BLaER1 treated with 17β-estradiol and CSF1 and Interleukin-3, amounts not matched to agents 10 nM and 100 nM (cell line): ENCODE data around the gene SLC27A1.
"Not testable (repeated sequence)": the region's sequence is repeated elsewhere in the genome, so short reads cannot be mapped to it uniquely, and the experiment has no call there.

Source experiments
- H3K27ac ChIP-seq, 11 experiments: shearing (Covaris generic); formaldehyde crosslinking; 2 replicates each; pipeline ENCODE4 v1.8.1; 2022
- H3K27me3 ChIP-seq, 11 experiments: shearing (Covaris generic); formaldehyde crosslinking; 2 replicates each; pipeline ENCODE4 v1.8.1; 2022
- H3K36me3 ChIP-seq, 11 experiments: shearing (Covaris generic); formaldehyde crosslinking; 2 replicates each; pipeline ENCODE4 v1.8.1; 2022
- H3K4me1 ChIP-seq, 10 experiments: shearing (Covaris generic); formaldehyde crosslinking; 2 replicates each; pipeline ENCODE4 v1.8.1; 2022
- H3K4me2 ChIP-seq, 11 experiments: shearing (Covaris generic); formaldehyde crosslinking; 2 replicates each; pipeline ENCODE4 v1.8.1; 2022
- H3K4me3 ChIP-seq, 10 experiments: shearing (Covaris generic); formaldehyde crosslinking; 2 replicates each; pipeline ENCODE4 v1.8.1; 2022
- H3K9ac ChIP-seq, 11 experiments: shearing (Covaris generic); formaldehyde crosslinking; 2 replicates each; pipeline ENCODE4 v1.8.1; 2022
- H3K9me3 ChIP-seq, 11 experiments: shearing (Covaris generic); formaldehyde crosslinking; replicated peaks in 1 of 11; 2 replicates each; pipeline ENCODE4 v1.8.1; 2022
- H4K20me1 ChIP-seq, 11 experiments: shearing (Covaris generic); formaldehyde crosslinking; 2 replicates each; pipeline ENCODE4 v1.8.1; 2022
- Cebpa-rat ChIP-seq, 11 experiments: shearing (Covaris generic); IDR thresholded peaks; 2 replicates each; pipeline ENCODE4 v1.8.1; 2022

SLC27A1 gene

DNA sequence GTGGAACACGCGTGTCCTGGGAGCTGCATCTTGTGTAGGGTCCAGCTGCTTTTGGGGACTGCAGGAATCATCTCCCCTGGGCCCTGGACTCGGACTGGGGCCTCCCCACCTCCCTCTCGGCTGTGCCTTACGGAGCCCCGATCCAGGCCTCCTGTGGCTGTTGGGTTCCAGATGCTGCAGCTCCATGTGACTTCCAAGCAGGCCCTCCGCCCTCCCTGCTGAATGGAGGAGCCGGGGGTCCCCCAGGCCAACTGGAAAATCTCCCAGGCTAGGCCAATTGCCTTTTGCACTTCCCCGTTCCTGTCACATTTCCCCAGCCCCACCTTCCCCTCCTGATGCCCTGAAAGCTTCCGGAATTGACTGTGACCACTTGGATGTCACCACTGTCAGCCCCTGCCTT lies 34.9 kb downstream of the SLC27A1 start:
- Histone ChIP-seq H3K4me2 (peak overlapping the region in 4 of 11 experiments; percentile 6 to 46 (median 32); a peak in 5 of 22 replicates), H4K20me1 (peaks cover 0 to 51% (median 20%) of the 10 kb centered on the region in 11 experiments; a peak in 13 of 22 replicates), H3K4me1 (peaks cover 63 to 89% (median 79%) of the 10 kb centered on the region in 10 experiments), H3K4me3 (no peak overlapping the region), H3K27ac (peak overlapping the region in 9 of 11 experiments; percentile 3 to 68 (median 51); a peak in 11 of 22 replicates), H3K9me3 (peaks cover 0 to 12% (median 0%) of the 10 kb centered on the region in 11 experiments; a peak in 2 of 22 replicates), H3K27me3 (no peaks in the 10 kb centered on the region), H3K36me3 (peaks cover 39 to 77% (median 56%) of the 10 kb centered on the region in 11 experiments; a peak in 21 of 22 replicates), H3K9ac (peak overlapping the region in 9 of 11 experiments; percentile 3 to 49 (median 24); a peak in 12 of 22 replicates)
- no peak for TF ChIP-seq Cebpa-rat (IDR thresholded peaks at IDR 0.05)

DNA sequence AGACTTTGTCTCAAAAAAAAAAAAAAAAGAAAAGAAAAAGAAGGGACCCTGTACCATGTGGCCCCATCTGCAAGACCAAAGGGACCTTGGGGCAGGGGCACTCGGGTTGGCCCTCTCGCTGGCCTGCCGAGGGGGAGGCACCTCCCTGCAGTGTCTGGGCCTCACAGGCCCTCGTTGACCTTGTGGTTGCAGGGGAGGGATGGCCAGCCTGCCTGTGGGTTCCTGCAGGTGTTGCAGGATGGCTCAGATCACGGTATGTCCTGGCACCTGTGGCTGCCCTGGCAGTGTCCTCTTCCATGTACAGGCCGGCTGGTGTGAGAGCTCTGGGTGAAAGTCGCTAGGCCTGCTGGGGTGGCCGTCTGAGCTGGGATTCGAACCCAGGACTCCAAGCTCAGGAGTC lies 36.4 kb downstream of the SLC27A1 start:
- Histone ChIP-seq H4K20me1 (peaks cover 0 to 51% (median 20%) of the 10 kb centered on the region in 11 experiments; a peak in 13 of 22 replicates), H3K9ac (peak overlapping the region in 4 of 11 experiments; percentile 32 to 52 (median 40); a peak in 3 of 22 replicates), H3K27ac (peak overlapping the region in 3 of 11 experiments; percentile 8 to 27 (median 9); a peak in 2 of 22 replicates), H3K4me2 (peak overlapping the region in 8 of 11 experiments; percentile 1 to 53 (median 36); a peak in 11 of 22 replicates), H3K9me3 (peaks cover 0 to 17% (median 0%) of the 10 kb centered on the region in 11 experiments; a peak in 2 of 22 replicates), H3K4me3 (no peak overlapping the region), H3K27me3 (no peaks in the 10 kb centered on the region), H3K4me1 (peaks cover 51 to 76% (median 68%) of the 10 kb centered on the region in 10 experiments), H3K36me3 (peaks cover 29 to 65% (median 44%) of the 10 kb centered on the region in 11 experiments; a peak in 20 of 22 replicates)
- TF ChIP-seq Cebpa-rat (IDR thresholded peaks at IDR 0.05): no peak

DNA sequence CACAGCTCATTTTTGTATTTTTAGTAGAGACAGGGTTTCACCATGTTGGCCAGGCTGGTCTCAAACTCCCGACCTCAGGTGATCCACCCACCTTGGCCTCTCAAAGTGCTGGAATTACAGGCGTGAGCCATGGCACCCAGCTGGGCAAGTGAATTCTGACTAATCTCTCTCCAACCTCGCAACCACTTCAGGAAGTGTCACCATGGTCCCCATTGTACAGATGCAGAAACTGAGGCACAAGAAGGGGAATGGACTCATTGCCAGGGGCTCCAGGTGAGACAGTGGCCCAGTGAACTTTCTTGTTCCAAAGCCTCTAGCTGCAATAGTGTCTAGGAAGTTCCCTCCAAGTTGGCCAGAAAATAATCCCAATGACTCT lies 38.2 kb downstream of the SLC27A1 start:
- Histone ChIP-seq H3K9ac (peak overlapping the region in 5 of 11 experiments; percentile 16 to 43 (median 33); a peak in 4 of 22 replicates), H4K20me1 (peaks cover 0 to 43% (median 20%) of the 10 kb centered on the region in 11 experiments; a peak in 13 of 22 replicates), H3K36me3 (peaks cover 21 to 52% (median 39%) of the 10 kb centered on the region in 11 experiments; a peak in 20 of 22 replicates), H3K27ac (peak overlapping the region in 8 of 11 experiments; percentile 12 to 49 (median 34); a peak in 10 of 22 replicates), H3K4me1 (peaks cover 63 to 74% (median 71%) of the 10 kb centered on the region in 10 experiments), H3K9me3 (peaks cover 0 to 17% (median 0%) of the 10 kb centered on the region in 11 experiments; a peak in 2 of 22 replicates), H3K4me2 (peak overlapping the region; percentile 1 to 99 (median 91); a peak in 17 of 22 replicates)
- not testable (repeated sequence) for H3K27me3 ChIP-seq, H3K4me3 ChIP-seq

DNA sequence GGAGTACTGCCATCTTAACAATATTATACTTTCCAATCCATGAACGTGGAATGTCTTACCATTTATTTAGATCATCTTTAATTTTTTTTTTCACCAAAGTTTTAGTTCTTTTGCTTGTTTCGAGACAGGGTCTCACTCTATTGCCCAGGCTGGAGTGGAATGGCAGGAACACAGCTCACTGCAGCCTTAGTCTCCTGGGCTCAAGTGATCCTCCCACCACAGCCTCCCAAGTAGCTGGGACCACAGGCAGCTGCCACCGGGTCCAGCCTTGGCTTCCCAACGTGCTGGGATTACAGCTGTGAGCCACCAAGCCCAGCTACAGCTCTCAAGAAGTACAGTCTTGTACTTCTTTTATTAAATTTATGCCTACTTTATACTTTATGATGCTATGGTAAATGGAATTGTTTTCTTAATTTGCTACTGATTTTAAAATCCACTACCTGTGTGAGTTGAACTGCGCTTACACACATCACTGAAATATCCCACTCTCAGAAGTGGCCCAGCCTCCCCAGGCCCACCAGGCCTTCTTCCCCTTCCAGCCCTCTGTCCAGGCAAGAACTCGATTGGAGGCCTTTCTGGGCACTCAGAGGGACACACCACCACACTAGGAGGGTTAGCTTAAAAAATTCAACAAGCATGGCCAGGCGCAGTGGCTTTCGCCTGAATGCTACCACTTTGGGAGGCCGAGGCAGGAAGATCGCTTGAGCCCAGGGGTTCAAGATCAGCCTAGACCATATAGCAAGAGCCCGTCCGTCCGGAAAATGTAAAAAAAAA lies 40.1 kb downstream of the SLC27A1 start:
- TF ChIP-seq Cebpa-rat (IDR thresholded peaks at IDR 0.05): no peak
- Histone ChIP-seq H3K27ac (peak overlapping the region; percentile 98 to 100 (median 99)), H3K4me1 (peaks cover 59 to 76% (median 72%) of the 10 kb centered on the region in 10 experiments)

DNA sequence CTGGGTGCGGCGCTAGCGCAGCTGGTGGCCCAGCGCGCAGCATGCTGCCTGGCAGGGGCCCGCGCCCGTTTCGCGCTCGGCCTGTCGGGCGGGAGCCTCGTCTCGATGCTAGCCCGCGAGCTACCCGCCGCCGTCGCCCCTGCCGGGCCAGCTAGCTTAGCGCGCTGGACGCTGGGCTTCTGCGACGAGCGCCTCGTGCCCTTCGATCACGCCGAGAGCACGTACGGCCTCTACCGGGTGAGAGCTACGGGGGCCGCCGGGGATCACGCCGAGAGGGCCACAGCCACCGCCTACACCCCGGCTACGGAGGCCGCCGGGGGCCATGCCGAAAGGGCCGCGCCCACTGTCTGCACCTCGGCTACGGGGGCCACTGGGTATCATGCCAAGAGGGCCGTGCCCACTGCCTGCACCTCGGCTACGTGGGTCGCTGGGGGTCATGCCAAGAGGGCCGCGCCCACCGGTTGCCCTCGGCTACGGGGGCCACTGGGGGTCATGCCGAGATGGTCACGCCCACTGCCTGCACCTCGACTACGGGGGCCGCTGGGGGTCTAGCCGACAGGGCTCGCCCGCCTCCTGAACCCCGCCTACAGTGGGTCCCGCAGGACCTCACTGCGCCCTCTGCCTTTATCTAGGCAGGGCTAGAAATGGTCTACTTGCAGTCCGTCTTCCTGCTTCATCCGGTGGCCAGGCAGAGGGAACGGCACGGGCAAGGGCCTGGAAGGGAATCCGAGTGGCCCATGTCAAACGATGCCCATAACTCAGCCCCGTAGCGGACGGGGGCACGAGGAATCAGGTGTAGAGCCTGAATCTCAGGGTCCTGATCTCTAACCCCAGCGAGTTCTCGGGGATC lies 41.6 kb downstream of the SLC27A1 start:
- Histone ChIP-seq H3K4me1 (peaks cover 48 to 73% (median 66%) of the 10 kb centered on the region in 10 experiments), H3K27me3 (no peaks in the 10 kb centered on the region)

More for the DNA sequence above, 40.1 kb downstream of the SLC27A1 start:
- H3K9ac ChIP-seq: peak overlapping the region; percentile 97 to 100 (median 99)
- no peaks in the 10 kb centered on the region for H3K27me3 ChIP-seq
- peaks cover 0 to 17% (median 0%) of the 10 kb centered on the region in 11 experiments; a peak in 2 of 22 replicates for H3K9me3 ChIP-seq
- H3K36me3 ChIP-seq: peaks cover 15 to 40% (median 29%) of the 10 kb centered on the region in 11 experiments; a peak in 20 of 22 replicates
- H3K4me3 ChIP-seq: peak overlapping the region; percentile 75 to 92 (median 80)
- peaks cover 0 to 31% (median 17%) of the 10 kb centered on the region in 11 experiments; a peak in 13 of 22 replicates for H4K20me1 ChIP-seq
- peak overlapping the region; percentile 85 to 99 (median 95) for H3K4me2 ChIP-seq

DNA sequence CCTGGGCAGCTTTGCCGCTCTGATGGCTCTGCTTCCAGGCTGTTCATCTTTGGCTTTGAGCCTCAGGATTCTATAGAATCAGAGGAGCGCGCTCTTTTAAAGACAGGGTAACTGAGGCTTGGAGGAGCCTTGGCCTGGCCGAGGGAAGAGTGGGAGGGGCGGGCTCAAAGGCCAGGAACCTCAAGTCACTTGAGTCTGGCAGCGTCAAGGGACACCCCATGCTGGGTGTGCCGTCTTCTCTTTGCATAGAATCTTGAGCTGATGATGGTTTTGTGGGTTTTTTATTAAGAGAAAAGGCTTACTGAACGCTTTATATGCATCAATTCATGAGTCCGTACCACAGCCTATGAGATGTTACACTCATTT lies 42.2 kb downstream of the SLC27A1 start:
- H3K4me2 ChIP-seq: peak overlapping the region; percentile 85 to 99 (median 95)
- H3K36me3 ChIP-seq: peaks cover 28 to 49% (median 43%) of the 10 kb centered on the region in 11 experiments
- peak overlapping the region; percentile 98 to 100 (median 99); a peak in 21 of 22 replicates for H3K27ac ChIP-seq
- no peaks in the 10 kb centered on the region for H3K27me3 ChIP-seq
- H4K20me1 ChIP-seq: peaks cover 0 to 21% (median 6%) of the 10 kb centered on the region in 11 experiments; a peak in 10 of 22 replicates
- peak overlapping the region; percentile 75 to 92 (median 80) for H3K4me3 ChIP-seq
- no peak for TF ChIP-seq Cebpa-rat (IDR thresholded peaks at IDR 0.05)
- H3K9ac ChIP-seq: peak overlapping the region; percentile 97 to 100 (median 99)
- peaks cover 47 to 71% (median 64%) of the 10 kb centered on the region in 10 experiments for H3K4me1 ChIP-seq
- H3K9me3 ChIP-seq: peaks cover 16 to 37% (median 17%) of the 10 kb centered on the region in 11 experiments

More for the DNA sequence above, 41.6 kb downstream of the SLC27A1 start:
- TF ChIP-seq Cebpa-rat (IDR thresholded peaks at IDR 0.05): no peak
- Histone ChIP-seq H3K27ac (peak overlapping the region; percentile 98 to 100 (median 99)), H3K36me3 (peaks cover 22 to 44% (median 37%) of the 10 kb centered on the region in 11 experiments), H3K9ac (peak overlapping the region; percentile 97 to 100 (median 99)), H4K20me1 (peaks cover 0 to 22% (median 7%) of the 10 kb centered on the region in 11 experiments; a peak in 12 of 22 replicates), H3K9me3 (peaks cover 10 to 31% (median 11%) of the 10 kb centered on the region in 11 experiments), H3K4me2 (peak overlapping the region; percentile 85 to 99 (median 95)), H3K4me3 (peak overlapping the region; percentile 75 to 92 (median 80))

DNA sequence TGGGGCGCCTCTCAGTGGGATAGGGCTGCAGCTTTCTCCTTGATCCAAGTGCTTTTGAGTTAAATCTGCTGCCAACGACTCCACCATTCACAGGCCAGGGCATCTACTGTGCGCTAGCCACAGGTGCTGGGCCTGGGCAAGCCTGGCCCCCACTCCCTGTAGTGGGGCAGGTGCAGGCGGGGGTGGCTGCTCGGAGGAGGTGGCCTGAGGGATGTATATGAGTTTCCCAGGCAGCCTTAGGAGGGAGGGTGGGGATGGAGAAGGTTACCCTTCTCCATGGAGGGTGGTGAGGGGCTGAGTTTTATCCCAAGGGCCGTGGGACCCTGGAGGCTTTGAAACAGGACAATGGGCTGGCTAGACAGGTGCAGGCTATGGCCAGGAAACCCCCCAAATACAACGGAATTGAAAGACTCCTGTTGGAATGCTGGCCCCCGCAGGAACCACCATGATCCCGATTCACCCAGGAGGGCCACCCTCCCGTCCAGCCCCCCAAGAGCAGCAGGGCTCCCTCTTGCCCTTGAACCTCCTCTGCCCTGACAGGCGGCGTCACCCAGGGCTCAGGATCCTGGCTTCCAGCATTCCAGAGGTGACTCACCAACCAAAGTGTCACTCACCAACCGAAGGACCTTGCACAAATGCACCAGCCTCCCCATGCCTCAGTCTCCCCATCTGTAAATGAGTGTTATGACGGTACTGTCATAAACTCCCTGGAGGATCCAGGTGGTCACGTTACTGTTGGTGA lies 45.3 kb downstream of the SLC27A1 start:
- Histone ChIP-seq H3K4me1 (peaks cover 19 to 51% (median 42%) of the 10 kb centered on the region in 10 experiments), H3K27ac (peak overlapping the region in 4 of 11 experiments; percentile 19 to 100 (median 40); a peak in 2 of 22 replicates)
- no peak for TF ChIP-seq Cebpa-rat (IDR thresholded peaks at IDR 0.05)

More for the DNA sequence above, 45.3 kb downstream of the SLC27A1 start:
- H3K4me3 ChIP-seq: no peak overlapping the region
- H3K9ac ChIP-seq: peak overlapping the region in 1 of 11 experiments; percentile 23; a peak in 2 of 22 replicates
- peaks cover 23 to 34% (median 31%) of the 10 kb centered on the region in 11 experiments for H3K9me3 ChIP-seq
- no peaks in the 10 kb centered on the region for H3K27me3 ChIP-seq
- peaks cover 0 to 5% (median 0%) of the 10 kb centered on the region in 11 experiments; a peak in 3 of 22 replicates for H4K20me1 ChIP-seq
- peak overlapping the region in 3 of 11 experiments; percentile 0 to 28 (median 23); a peak in 4 of 22 replicates for H3K4me2 ChIP-seq
- H3K36me3 ChIP-seq: peaks cover 41 to 58% (median 52%) of the 10 kb centered on the region in 11 experiments
